ENCODE measurements around the gene MEFV.

The MEFV gene

GRCh38 chr16:3234857-3235561 is 21.4 kb downstream of the MEFV start, which contains the start of gene ZNF200:
Gene ZNF200, minus strand, starts transcription at chr16:3235158. Its CDS starts 1,403 bp downstream, at chr16:3233755.
- H3K27ac ChIP-seq, result peak within 1 kb of the TSS; percentile 81
- TF ChIP-seq CTCF (conservative IDR thresholded peaks at IDR 0.05), result no peak

GRCh38 chr16:3234543-3234856 is 21.9 kb downstream of the MEFV start:
- TF ChIP-seq CTCF (conservative IDR thresholded peaks at IDR 0.05), result no peak
- peak overlapping the region; percentile 81 for H3K27ac ChIP-seq

- no peak for TF ChIP-seq CTCF (conservative IDR thresholded peaks at IDR 0.05)
- H3K27ac ChIP-seq, result no peak overlapping the region
These were observed 32.4 kb downstream of the MEFV start for GRCh38 chr16:3223913-3224515.

- no peak overlapping the region for H3K27ac ChIP-seq
- TF ChIP-seq CTCF (conservative IDR thresholded peaks at IDR 0.05), result no peak
These were observed 35.6 kb downstream of the MEFV start for GRCh38 chr16:3220839-3221238.

- H3K27ac ChIP-seq, result no peak overlapping the region
- TF ChIP-seq CTCF (conservative IDR thresholded peaks at IDR 0.05), result no peak
These were observed 40.2 kb downstream of the MEFV start for GRCh38 chr16:3216263-3216640.

GRCh38 chr16:3215601-3216262 is 40.7 kb downstream of the MEFV start:
- no peak for TF ChIP-seq CTCF (conservative IDR thresholded peaks at IDR 0.05)
- H3K27ac ChIP-seq, result no peak overlapping the region

- H3K27ac ChIP-seq, result no peak overlapping the region
- no peak for TF ChIP-seq CTCF (conservative IDR thresholded peaks at IDR 0.05)
These were observed 41.4 kb downstream of the MEFV start for GRCh38 chr16:3214904-3215600.

Measured in VCaP (cell line).